ENCODE data around the gene S1PR2.

GRCh38 chr19:10222201-10222890 lies 8.8 kb downstream of the S1PR2 start:
- TF ChIP-seq CTCF (IDR thresholded peaks at IDR 0.05) (no peak), POLR2A (IDR thresholded peaks at IDR 0.05) (no peak)

Measured in transverse colon (tissue), 3 donors.